CD4-positive, alpha-beta T cell treated with Interleukin-12 subunit alpha and Interleukin-12 subunit beta, for 1 hour (primary cell): ENCODE measurements around the gene SMC3.
A peak's percentile ranks its signal among the peaks of the same experiment; 100 is the strongest.
"Not testable (repeated sequence)": the region's sequence is repeated elsewhere in the genome, so short reads cannot be mapped to it uniquely, and the experiment has no call there.

Experiments
- DNase-seq: peaks from one replicate; pipeline ENCODE4 v3.0.0-alpha.2; 2020

SMC3 gene

DNA sequence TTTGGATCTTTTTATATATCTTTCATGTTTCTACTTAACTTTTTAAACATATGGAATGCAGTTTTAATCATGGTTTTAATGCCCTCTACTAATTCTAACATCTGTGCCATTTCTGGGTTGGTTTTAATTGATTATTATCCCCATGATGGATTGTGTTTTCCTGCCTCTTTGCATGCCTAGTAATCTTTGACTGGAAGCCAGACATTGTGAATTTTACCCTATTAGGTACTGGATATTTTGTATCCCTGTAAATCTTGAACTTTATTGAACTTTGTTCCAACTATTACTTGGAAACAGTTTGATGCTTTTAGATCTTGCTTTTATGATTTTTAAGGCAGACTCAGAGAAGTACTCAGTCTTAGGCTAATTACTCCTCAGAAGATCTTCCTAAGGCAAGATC, 60.7 kb downstream of the SMC3 start:
- DNase-seq, result no peak

GRCh38 chr10:110629680-110630191, 62.2 kb downstream of the SMC3 start:
- DNase-seq, result no peak

DNA sequence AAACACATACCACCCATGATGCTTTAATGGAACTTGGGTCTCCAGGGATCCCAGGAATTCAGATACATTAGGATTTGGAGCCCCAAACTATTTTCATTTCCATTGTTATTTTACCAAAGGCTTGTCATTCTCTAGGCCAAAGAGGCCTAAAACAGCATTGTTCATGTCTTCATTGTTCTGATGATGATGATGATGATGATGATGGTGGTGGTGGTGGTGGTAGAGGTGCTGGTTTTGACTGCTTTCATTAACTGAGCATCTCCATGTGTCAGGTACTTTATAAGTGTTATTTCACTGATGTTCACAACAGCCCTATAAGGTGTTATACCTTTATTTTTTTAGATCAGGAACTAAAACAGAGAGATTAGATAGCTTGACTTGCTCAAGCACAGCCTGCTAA, 64.4 kb downstream of the SMC3 start:
- no peak for DNase-seq

- no peak for DNase-seq
Measured at GRCh38 chr10:110632591-110633215, 65.2 kb downstream of the SMC3 start.

DNA sequence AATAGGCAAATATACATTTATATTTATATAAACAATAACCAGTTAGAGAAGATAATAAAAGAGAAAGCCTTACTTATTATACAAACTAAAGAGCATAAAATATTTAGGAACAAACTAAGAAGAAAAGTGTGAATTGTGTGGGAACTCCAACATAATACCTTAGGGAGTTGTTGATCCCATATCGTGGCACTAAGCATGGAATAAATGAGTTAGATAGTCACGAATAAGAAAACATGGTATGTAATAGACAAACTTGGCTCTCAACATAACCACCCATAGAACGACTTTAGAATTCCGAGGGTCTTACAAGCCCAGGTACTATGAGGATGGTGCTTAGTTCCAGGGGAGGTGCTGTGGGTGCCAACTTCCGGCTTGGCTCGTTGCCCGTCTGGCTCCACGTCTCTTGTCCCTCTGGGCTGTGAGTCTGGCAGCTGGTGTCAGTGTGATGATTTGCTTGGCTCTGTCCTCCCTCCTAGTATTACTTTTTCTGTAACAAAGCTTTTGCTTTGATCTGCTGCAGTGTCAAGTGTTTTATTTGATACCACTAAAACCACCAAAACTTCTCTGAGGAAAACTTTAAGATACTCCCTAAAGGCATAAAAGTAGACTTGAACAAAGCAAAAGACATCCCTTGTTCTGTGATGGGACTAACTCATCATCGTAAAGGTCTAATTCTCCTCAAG, 67.2 kb downstream of the SMC3 start:
- no peak for DNase-seq

DNA sequence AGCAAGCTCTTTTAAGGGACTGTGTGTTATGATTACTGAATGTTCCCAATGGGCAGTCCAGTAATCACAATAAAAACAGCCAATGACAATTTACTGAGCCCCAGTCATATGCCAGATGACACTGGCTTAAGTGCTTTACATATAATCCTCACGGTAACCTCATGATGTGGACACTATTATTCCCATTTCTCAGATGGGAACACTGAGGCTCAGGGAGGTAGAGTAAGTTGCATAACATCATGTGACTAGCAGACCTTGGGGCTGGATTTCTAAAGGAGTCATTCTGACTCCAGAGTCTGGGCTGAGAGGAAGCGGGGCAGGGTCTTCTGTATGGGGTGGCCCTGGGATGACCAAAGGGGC, 69.1 kb downstream of the SMC3 start:
- DNase-seq, result no peak

GRCh38 chr10:110636932-110637557, 69.5 kb downstream of the SMC3 start:
- no peak for DNase-seq

DNA sequence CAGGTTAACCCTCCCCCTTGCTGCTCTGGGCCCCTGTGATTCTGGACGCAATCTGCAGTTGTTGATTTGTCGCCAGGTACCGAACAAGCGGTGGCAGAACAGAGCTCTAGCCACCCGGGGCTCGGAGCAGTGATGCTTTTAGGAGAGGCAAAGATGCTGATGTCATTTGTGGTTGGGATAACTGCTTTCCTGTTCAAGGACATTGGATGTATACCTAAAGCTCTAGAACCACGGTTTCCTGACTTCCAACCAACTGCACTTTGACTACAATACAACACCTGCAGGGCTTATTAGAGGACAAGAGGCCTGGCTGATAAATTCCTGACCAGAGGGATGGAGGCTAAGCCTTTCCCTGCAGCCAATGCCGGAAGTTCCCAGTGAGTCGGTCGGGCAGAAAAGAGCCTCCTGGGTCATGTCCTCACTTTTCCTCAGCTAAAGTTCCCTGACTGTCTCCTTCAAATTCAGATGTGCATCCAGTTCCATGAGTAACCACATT, 70.1 kb downstream of the SMC3 start:
- DNase-seq, result no peak

DNA sequence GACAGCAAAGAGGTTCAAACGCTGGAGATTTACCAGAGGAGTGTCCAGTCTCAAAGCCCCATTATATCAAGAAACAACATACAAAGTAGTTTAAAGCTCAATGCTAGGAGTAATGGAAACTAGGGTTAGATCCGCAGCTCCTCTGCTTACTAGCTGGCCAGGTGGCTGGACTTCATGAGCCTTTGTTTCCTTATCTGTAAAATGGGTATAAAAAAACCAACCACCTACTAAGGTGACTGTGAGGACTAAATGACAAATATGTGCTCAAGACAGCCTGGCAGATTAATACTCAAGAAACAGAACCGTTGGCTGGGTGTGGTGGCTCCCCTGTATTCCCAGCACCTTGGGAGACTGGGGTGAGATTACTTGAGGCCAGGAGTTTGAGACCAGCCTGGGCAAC, 70.8 kb downstream of the SMC3 start:
- no peak for DNase-seq

GRCh38 chr10:110639046-110639445, 71.6 kb downstream of the SMC3 start:
- not testable (repeated sequence) for DNase-seq

DNA sequence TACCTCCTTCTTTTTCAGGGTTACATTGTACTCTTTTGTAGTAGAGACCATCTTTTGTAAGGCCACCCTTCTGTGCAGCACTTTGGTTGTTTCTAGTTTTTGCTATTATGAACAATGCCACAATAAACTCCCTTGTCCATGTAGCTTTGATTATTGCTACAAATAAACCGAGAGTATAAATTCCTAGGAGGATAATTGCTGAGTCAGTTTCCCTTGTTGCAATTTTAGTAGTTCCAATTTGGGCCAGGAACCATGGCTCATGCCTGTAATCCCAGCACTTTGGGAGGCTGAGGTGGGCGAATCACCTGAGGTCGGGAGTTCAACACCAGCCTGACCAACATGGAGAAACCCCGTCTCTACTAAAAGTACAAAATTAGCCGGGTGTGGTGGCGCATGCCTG, 72.4 kb downstream of the SMC3 start:
- DNase-seq, result not testable (repeated sequence)

DNA sequence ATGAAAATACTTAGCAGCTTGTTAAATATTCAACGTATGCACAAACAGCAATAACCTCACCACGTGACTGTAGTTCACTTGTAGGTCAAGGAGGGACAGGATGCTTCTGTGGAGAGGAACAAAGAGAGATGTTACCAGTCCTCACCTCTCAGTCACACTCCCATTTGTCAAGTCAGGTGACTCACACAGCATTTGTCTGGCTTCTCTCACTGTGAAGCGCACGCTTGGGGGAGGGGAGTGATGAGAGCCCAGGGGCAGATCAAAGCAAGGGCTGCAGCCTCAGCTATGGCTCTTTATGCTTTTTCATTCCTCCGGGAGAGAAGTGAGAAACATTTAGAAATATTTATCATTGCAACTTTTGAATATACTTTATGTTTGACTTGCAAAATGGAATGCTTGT, 73.8 kb downstream of the SMC3 start:
- peak; percentile 24 for DNase-seq

DNA sequence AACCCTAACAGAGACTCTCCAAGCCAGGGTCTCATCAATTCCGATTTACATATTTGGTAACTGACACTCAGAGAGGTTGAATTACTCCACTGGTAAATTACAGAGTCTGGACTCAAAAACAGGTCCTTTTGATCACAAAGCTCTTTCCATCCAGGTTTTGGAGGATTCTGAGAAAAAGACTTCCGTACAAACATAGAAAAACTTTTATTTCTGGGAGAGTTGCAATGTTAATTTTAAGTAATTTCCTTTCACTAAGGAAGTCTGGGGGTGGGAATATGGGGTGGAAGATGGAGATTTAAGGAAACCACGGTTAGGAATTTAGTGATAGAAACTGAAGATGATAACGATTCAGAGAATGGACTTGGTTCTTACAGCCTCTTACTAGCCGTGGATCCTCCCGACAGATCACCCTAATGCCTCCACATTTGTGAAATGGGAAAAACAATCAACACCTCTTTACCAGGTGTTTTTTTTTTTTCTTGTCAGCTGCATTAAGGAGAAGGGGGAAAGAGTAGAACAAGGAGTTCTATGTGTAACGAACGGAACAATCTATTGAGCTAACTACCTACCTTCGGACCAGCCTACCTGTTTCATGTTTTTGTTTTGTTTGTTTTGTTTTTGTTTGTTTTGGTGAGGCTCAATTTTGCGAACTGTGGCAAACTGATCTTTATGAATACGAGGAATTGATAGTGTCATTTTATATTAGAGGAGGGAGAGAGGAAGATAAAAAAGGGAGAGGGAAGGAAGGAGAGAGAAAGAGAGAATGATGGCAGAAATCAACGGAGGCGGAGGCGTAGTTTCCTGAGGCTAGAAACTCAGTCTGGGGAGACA, 74.9 kb downstream of the SMC3 start:
- no peak for DNase-seq

- DNase-seq, result no peak
Measured at GRCh38 chr10:110643035-110643652, 75.6 kb downstream of the SMC3 start.

DNA sequence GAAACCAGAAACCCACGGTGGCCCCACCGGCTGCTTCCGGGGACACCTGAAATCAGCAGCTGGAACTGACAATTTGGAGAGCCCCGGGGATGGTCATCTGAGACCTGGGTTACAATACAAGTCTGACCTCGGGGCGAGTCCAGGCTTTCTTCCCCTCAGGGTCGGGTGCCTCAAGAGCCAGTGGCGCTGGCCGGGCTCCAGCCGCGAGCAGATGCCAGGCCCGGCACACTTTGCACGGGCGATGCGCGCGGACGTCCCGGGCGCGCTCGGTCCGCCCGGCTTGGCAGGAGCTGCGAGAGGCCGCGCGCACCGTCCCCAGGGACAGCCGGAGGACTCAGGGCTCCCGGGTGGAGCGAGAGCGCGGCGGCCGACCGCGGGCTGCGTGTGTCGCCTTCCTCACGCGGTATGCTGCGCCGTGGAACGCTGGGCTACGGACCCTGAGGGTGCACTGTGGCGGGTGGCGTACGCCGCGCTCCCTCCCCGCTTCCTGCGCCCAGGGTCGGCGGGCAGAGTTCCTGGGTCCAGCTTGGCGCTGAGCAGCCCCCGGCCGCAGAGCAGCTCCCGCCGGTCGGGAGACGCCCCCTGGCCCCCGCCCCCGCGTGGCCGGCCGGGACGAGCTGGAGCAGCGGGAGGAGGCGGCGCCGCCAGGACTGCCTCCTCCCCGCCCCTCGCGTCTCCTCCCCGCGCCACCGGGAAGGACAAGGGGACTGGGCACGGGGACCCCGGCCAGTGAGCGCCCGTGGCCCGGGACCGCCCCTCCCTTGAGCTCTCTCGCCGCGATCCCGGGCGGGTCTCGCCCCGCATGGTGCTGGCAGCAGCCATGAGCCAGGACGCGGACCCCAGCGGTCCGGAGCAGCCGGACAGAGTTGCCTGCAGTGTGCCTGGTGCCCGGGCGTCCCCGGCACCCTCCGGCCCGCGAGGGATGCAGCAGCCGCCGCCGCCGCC, 76.4 kb downstream of the SMC3 start, which contains the start of gene RBM20:
Gene RBM20, plus strand, starts transcription at position 684 of the 945 bp plus-strand sequence. Its CDS starts 119 bp downstream, at position 803.
- DNase-seq, result peak; percentile 10

DNA sequence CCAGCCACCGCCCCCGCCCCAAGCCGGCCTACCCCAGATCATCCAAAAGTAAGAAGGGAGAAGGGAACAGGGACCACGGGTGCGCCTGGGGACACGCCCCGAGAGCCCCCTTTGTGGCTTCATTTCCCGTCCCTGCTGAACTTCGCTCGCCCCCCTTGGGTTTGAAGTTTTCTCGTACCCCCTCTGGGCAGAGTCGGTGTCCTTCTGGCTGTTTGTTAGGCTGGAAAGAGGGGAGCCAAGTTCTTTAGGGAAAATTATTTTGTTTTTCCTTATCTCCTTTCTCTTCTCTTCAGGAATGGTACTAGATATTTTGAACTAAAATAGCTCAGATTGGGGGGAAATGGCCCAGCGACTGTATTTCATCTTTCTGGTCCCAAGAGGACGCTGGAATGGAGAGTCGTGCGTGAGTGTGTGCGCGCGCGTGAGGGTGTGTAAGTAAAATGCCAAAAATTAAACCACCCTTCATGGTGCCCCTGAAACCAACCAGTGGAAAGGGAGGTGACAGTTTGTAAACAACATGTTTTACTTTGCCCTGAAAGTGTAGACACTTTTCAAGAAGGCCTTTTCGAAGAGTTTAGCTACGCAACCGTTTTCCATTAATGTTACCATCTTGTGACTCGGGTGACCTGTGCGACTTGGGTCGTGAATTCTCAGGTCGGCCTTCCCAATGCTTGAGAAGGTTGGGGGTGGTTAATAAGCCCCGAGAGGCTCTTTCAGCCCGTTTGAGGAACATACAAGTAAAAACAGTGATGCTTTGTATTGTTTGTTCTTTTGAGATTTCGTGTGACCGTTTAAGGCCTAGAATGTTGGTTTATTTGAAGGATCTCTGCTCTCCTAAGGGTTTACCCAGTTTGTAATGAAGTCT, 77.3 kb downstream of the SMC3 start:
- DNase-seq, result no peak

GRCh38 chr10:110646417-110647135, 79.1 kb downstream of the SMC3 start:
- no peak for DNase-seq

DNA sequence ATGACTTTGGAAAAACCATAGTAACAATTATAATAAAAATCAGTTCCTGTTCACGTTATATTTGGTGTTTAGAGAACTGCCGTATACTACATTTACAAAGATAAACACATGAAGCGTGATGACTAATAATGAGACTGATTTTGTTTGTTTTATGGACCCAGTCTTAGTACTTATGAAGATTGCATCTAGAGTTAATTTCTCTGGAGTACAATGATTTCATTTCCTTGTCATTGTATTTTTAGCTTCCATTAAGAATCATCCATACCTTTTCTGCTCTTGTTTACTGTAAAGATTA, 79.6 kb downstream of the SMC3 start:
- DNase-seq, result no peak

DNA sequence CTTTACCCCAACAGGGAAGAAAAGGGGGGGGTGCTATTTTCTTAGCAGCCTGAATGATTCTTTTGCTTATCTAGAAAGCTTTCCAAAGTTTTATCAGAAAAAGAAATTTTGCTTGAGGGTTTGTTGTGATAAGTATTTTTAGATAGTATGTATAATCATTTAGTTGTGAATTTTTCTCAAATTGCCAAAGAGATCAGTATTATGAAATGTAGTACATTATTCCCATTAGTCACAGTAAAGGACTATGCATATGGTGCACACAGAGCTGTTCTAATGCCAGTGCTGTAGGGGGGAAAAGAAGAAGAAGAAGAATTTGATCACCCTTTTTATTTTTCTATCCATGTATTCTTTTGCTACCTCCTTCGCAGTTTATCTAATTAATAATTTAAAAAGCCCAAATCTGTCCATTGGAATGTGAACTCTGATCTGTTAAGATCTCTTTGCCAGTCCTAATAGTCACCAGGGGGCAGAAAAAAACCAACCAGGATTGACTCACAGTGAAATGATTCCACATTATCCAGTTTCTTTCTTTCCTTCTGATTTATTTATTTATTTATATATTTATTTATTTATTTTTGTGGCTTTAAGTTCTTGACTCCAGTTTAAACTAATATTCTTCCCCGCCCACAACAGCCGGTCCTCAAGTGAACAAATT, 81.3 kb downstream of the SMC3 start:
- DNase-seq, result no peak
